ENCODE measurements around the gene TSPAN16.
"Not testable (repeated sequence)": the region's sequence is repeated elsewhere in the genome, so short reads cannot be mapped to it uniquely, and the experiment has no call there.

TSPAN16 gene

GRCh38 chr19:11269408-11269807, 26.6 kb upstream of the TSPAN16 start:
- DNase-seq, result no peak

- no peak for DNase-seq
Measured at GRCh38 chr19:11273296-11273695, 22.7 kb upstream of the TSPAN16 start.

- DNase-seq, result no peak
Measured at GRCh38 chr19:11273989-11274388, 22.0 kb upstream of the TSPAN16 start.

DNA sequence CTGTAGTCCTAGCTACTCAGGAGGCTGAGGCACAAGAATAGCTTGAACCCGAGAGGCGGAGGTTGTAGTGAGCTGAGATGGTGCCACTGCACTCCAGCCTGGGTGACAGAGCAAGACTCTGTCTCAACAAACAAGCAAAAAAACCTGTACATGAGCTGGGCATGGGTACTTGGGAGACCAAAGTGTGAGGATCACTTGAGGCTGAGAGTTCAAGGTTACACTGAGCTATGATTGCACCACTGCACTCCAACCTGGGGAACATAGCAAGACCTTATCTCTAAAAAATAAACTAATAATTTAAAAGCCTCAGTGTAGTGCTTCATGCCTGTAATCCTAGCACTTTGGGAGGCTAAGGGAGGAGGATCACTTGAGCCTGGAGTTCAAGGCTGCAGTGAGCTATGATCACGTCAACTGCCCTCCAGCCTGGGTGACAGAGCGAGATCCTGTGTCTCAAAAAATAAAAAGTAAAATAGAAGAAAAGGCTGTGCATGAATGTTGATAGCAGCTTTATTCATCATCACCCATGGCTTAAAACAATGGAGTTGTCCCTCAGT, 21.4 kb upstream of the TSPAN16 start:
- DNase-seq, result no peak

DNA sequence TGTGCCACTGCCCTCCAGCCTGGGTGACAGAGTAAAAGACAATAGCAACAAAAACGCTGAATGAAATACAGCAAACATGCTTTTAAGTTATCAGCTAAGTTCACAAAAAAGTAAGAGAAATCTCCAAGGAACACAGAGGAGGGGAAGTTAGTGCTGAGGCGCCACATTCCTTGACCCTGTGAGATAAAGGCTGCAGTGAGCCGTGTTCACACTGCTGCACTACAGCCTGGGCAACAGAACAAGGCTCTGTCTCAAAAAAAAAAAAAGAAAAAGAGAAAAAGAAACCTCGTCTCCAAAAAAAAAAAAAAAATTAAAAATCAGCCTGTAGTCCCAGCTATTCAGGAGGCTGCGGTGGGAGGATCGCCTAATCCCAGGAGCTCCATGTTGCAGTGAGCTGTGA, 17.3 kb upstream of the TSPAN16 start:
- DNase-seq, result no peak

DNA sequence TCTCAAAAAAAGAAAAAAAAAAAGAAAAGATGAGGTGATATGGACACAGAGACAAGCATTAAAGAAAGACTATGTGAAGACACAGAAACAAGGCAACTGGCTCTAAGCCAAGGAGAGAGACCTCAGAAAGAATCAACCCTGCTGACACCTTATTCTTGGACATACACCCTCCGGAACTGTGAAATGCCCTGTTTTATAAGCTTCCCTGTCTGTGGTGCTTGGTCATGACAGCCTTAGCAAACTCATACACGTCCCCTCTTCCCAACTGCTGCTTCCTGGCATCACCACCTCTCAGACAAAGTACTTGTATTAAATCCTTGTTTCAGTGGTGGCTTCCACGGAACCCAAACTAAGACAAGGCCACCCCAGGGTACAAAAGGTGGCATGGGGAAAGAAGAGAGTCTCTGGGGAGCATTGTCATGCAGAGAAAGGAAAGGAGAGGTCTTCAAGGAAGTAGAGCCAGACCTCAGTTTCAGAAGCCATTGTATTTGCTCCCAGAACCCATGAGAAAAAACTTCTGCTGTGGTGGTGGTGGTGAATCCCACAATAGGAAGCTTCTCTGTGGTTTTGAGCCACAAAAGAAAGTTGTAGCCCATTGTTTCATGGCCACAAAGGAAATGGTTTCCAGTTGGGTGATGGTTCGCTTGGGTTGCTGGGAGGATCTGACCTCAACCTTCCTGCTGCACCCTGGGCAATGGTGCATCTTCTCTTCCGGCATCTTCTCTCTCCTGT, 16.3 kb upstream of the TSPAN16 start:
- DNase-seq, result no peak

DNA sequence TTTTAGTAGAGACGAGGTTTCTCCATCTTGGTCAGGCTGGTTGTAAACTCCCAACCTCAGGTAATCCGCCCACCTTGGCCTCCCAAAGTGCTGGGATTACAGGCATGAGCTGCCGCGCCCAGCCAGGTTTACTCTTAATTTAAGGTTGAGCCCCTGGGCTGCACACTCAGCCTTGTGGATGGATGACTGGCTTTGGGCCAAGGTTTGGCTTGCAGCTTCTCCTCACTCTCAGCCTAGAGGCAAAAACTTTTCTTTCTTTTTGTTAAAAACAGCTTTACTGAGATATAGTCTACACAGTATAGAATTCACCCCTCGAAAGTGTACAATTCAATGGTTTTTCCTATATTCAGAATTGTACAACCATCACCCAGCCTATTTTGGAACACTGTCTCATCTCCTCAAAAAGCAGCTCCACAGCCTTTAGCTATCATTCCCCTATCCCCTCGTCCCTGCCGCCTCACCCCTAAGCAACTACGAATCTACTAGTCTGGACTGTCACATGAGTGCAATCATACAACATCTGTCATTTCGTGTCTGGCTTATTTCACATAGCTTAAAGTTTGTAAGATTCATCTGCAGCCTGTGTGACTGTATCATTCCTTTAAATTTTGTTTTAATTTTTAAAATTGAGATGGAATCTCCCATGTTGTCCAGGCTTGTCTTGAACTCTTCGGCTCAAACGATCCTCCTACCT, 14.5 kb upstream of the TSPAN16 start:
- no peak for DNase-seq

DNA sequence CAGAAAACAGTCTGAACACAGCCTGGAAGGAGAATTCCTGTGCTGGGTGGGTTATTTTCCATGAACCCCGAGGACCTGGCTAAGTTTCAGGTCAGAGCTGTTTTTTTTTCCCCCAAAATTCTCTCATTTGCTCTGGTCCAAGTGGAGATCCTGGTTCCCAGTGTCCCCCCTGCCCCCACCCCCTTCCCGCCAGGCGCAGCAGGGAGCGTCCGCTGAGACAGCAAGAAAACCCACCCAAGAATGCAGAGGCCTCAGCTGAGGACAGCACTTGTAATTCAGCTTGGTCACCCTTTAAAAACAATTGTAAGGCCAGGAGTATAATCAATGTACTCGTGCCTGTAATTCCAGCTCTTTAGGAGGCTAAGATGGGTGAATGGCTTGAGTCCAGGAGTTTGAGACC, 11.4 kb upstream of the TSPAN16 start:
- DNase-seq, result no peak

DNA sequence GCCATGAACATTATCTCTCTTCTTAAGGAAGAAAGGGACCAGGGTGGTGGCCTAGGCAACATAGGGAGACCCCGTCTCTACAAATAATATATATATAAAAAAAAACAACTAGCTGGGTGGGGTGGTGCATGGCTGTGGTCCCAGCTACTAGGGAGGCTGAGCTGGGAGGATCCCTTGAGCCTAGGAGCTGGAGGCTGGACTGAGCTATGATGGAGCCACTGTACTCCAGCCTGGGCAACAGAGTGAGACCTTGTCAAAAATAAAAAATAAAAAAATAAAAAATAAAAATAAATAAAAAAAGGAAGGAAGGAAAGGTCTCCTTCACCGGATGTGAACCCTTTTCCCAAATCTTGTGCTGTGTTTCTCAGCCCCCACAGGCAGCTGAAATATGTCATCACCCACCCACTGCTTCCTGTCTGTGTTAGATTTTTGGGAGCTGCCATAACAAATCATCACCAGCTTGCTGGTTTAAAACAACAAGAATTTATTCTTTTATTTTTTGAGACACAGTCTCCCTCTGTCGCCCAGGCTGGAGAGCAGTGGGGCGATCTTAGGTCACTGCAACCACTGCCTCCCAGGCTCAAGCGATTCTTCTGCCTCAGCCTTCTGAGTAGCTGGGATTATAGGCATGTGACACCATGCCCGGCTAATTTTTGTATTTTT, 9.5 kb upstream of the TSPAN16 start:
- no peak for DNase-seq

GRCh38 chr19:11288349-11288748, 7.6 kb upstream of the TSPAN16 start:
- no peak for DNase-seq

DNA sequence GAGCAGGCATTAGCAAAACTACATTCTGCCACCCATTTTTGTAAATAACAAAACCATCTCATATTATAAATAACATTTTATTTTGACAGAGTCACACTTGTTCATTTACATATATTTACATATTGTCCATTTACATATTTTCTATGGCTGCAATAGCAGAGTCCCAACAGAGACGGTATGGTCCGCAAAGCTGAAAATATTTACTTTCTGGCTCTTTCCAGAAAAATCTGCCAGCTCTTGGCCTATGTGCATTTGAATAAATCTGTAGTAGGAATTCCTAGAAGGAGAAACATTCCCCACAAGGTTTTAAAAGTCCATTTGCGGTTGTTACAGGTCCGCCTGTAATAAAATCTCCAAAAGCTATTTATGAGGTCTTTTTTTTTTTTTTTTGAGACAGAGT, 5.7 kb upstream of the TSPAN16 start:
- DNase-seq, result no peak

DNA sequence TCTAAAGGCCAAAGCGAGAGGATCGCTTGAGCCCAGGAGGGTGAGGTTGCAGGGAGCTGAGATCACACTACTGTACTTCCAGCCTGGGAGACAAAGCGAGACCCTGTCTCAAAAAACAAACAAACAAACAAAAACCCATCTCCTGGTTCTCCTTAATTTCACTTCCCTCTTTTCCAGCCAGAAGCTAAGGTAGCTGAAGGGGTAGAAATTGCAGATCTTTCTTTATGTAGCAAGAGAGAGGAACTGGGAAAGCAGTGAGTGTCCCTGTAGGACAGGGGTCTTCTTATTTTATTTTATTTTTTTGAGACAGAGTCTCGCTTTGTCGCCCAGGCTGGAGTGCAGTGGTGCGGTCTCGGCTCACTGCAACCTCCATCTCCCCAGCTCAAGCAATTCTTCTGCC, 4.5 kb upstream of the TSPAN16 start:
- DNase-seq, result no peak

GRCh38 chr19:11291991-11292390, 4.0 kb upstream of the TSPAN16 start:
- no peak for DNase-seq

- DNase-seq, result peak; percentile 75
Measured at GRCh38 chr19:11293433-11294389, 2.2 kb upstream of the TSPAN16 start.

DNA sequence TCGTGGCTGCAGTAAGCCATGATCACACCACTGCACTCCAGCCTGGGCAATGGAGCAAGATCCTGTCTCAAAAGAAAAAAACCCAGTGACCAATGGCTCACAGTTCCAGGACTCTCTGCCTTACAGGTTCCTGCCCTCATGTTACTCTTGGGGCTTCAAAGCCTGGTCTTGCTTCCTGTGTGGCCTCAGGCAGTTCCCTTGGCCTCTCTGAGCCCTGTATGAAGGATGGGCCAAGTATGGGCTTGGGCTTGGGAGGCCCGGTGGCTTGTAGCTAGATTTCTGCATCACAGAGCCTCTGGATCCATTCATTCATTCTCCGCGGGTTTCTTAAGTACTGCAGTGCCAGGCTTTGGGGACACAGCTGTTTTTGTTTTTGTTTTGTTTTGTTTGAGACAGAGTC, 780 bp upstream of the TSPAN16 start:
- DNase-seq, result no peak

DNA sequence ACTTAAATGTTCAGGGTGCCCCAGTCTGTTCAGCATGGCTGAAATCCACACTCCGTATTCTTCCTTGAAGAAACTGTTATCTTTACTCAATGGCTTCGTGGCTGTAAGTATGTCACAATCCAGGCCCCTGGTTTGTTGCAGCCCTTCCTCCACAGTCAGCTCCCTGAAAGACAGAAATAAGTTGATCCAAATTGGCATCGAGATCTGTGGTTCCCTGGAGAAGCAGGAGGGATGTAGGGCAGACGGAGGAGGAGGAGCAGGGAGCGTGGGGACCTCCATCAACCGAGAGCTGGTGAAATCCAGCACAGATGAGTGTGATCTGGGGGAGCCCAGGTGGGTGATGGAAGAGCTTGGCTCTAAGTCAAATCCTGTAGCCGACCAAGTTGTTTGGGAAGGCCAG, 304 bp downstream of the TSPAN16 start:
- DNase-seq, result no peak

GRCh38 chr19:11299946-11300810, 4.2 kb downstream of the TSPAN16 start:
- no peak for DNase-seq

DNA sequence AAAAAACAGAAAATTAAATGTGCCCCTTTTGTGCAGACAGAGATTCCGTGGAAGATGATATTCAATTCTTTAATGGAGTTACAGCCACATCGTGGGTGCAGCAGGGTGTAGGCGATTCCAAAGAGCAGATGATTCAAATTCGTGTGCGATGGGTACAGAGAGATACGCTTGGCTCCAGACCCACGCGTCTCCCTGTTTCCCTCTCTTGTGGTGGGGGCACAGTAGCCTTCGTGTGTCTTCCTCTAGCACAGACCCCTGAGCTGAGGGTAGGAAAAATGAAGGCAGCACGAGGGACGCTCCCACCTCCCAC, 4.8 kb downstream of the TSPAN16 start:
- DNase-seq, result no peak

GRCh38 chr19:11304936-11305335, 9.0 kb downstream of the TSPAN16 start:
- DNase-seq, result no peak

DNA sequence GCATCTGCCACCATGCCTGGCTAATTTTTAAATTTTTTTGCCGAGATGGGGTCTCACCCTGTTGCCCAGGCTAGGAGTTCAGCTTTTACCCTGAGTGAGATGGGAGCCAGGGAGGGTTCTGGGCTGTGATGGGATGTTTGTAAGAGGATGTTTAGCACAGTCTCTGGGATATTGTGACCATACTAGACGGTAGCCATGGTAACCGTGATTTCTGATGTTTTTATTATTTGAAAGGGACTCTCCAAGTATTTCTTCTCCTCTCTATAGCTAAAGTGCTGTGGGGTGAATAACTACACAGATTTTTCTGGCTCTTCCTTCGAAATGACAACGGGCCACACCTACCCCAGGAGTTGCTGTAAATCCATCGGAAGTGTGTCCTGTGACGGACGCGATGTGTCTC, 10.4 kb downstream of the TSPAN16 start:
- DNase-seq, result no peak

- DNase-seq, result not testable (repeated sequence)
Measured at GRCh38 chr19:11320278-11320995, 24.5 kb downstream of the TSPAN16 start.
